Endothelial cell of umbilical vein (primary cell): Measurements from ENCODE around the gene LLCFC1. TPM values are rescaled to one million over a fixed set of nuclear protein-coding genes. Genes with fewer than 3 reads are reported as not detected.

ENCODE experiments used
- BruUV-seq: library from RNA; stranded (reverse); fragments of 400-500 nt; replicated peaks from 2 replicates; lab custom pipeline; 2021; lab: Mats Ljungman, UMichigan
- CTCF ChIA-PET: fragments of 300-600, 350-600 bp; sonication (Branson Sonifier 250); formaldehyde crosslinking; loops from one replicate; lab custom pipeline; 2021; ENCODE audit warnings: antibody characterized with exemption, inconsistent platforms; lab: Charles Lee
- POLR2A ChIA-PET: fragments of 300-600, 350-600 bp; sonication (Branson Sonifier 250); formaldehyde crosslinking; loops from one replicate; lab custom pipeline; 2021; ENCODE audit warnings: antibody characterized with exemption, inconsistent platforms; lab: Charles Lee
- DNase-seq: peaks from one replicate; pipeline ENCODE4 v3.0.0-alpha.2; 2011; ENCODE audit warnings: low read depth, low spot score
- FAIRE-seq: peaks from 2 replicates; lab custom pipeline; 2011; peaks lifted over from hg19 to GRCh38; lab: Jason Lieb, UNC
- H2AFZ ChIP-seq: 2 replicates; pipeline ENCODE4 v1.6.0; 2012; ENCODE audit warnings: low read depth, low read length, control low read depth, inconsistent platforms
- H3K27ac ChIP-seq: 2 replicates; pipeline ENCODE4 v1.5.1; 2011; ENCODE audit warnings: low read depth, mild to moderate bottlenecking, control low read depth, low read length, moderate library complexity; ENCODE audit not compliant: insufficient read depth
- H3K27me3 ChIP-seq, 2 experiments: 2 replicates each; pipeline versions ENCODE4 v1.6.0 to v1.6.1; 2011; ENCODE audit warnings: low read length in 2 of 2, mixed read lengths in 1 of 2; ENCODE audit not compliant: control insufficient read depth in 2 of 2, insufficient read depth in 2 of 2
- H3K36me3 ChIP-seq, 2 experiments: 2 replicates in 1 of 2; 3 replicates in 1 of 2; pipeline ENCODE4 v1.5.1; 2011; ENCODE audit warnings: low read length in 2 of 2, mild to moderate bottlenecking in 1 of 2, moderate library complexity in 1 of 2; ENCODE audit not compliant: control insufficient read depth in 2 of 2, insufficient read depth in 2 of 2; ENCODE audit errors: extremely low read depth in 1 of 2
- H3K4me1 ChIP-seq: 3 replicates; pipeline ENCODE4 v1.5.1; 2011; ENCODE audit warnings: mild to moderate bottlenecking, low read length; ENCODE audit not compliant: control insufficient read depth, insufficient read depth; ENCODE audit errors: extremely low read depth
- H3K4me2 ChIP-seq: 2 replicates; pipeline ENCODE4 v1.6.1; 2011; ENCODE audit warnings: low read length, control low read depth, mixed read lengths; ENCODE audit not compliant: insufficient read depth
- H3K4me3 ChIP-seq, 3 experiments: fragments of 200-600 bp in 1 of 3; sonication (generic), shearing (Covaris generic) in 1 of 3; replicated peaks in 1 of 3; 2 replicates each; pipeline ENCODE4 v1.5.1; 2011 to 2016; ENCODE audit warnings: control low read depth in 3 of 3, low read length in 3 of 3, mild to moderate bottlenecking in 2 of 3, inconsistent platforms in 1 of 3, low read depth in 1 of 3, moderate library complexity in 1 of 3; ENCODE audit not compliant: insufficient read depth in 1 of 3
- H3K79me2 ChIP-seq: 2 replicates; pipeline ENCODE4 v1.6.0; 2012; ENCODE audit warnings: low read length, inconsistent platforms; ENCODE audit not compliant: control insufficient read depth, insufficient read depth
- H3K9ac ChIP-seq: replicated peaks from 2 replicates; pipeline ENCODE3; 2011; ENCODE audit warnings: low read length, control low read depth; ENCODE audit not compliant: insufficient read depth; ENCODE audit errors: extremely low read depth
- H3K9me1 ChIP-seq: replicated peaks from 3 replicates; pipeline ENCODE4 v1.6.0; 2011; ENCODE audit warnings: mild to moderate bottlenecking, low read length; ENCODE audit not compliant: control insufficient read depth, insufficient read depth; ENCODE audit errors: extremely low read depth
- H3K9me3 ChIP-seq: replicated peaks from 2 replicates; pipeline ENCODE4 v1.5.1; 2012; ENCODE audit warnings: low read length, inconsistent platforms; ENCODE audit not compliant: control insufficient read depth, insufficient read depth
- H4K20me1 ChIP-seq: replicated peaks from 2 replicates; pipeline ENCODE3; 2011; ENCODE audit warnings: mild to moderate bottlenecking, low read length; ENCODE audit not compliant: control insufficient read depth, insufficient read depth; ENCODE audit errors: extremely low read depth
- EZH2 ChIP-seq: IDR thresholded peaks from 2 replicates; pipeline ENCODE4 v1.6.1; 2012; ENCODE audit warnings: borderline replicate concordance, low read depth, mild to moderate bottlenecking, moderate library complexity, low read length, inconsistent platforms; ENCODE audit not compliant: severe bottlenecking
- FOS ChIP-seq: IDR thresholded peaks from 2 replicates; pipeline ENCODE4 v1.6.1; 2011; ENCODE audit warnings: mild to moderate bottlenecking, low read length, moderate library complexity, borderline replicate concordance; ENCODE audit not compliant: insufficient read depth
- GATA2 ChIP-seq: IDR thresholded peaks from 2 replicates; pipeline ENCODE4 v1.7.0; 2011; ENCODE audit warnings: low read depth, mild to moderate bottlenecking, moderate library complexity, mixed read lengths, low read length; ENCODE audit not compliant: insufficient read length, insufficient read depth
- JUN ChIP-seq: IDR thresholded peaks from 2 replicates; pipeline ENCODE4 v1.6.1; 2011; ENCODE audit warnings: borderline replicate concordance, low read depth; ENCODE audit not compliant: insufficient read length, insufficient read depth
- MYC ChIP-seq: IDR thresholded peaks from one replicate; pipeline ENCODE4 v1.6.1; 2011; ENCODE audit warnings: mild to moderate bottlenecking, low read depth, low read length
- POLR2A ChIP-seq: IDR thresholded peaks from 2 replicates; pipeline ENCODE4 v1.6.1; 2012; ENCODE audit warnings: low read depth, mild to moderate bottlenecking, control low read depth, low read length
- POLR2AphosphoS5 ChIP-seq: IDR thresholded peaks from 2 replicates; pipeline ENCODE4 v1.6.1; 2012; ENCODE audit warnings: low read depth, mild to moderate bottlenecking, control low read depth, low read length, moderate library complexity; ENCODE audit not compliant: insufficient read depth
- dilution Hi-C: fragments of 300-500 bp; cut with MboI; formaldehyde crosslinking; loops from one replicate; pipeline ENCODE4 v1.15.0; 2019; ENCODE audit warnings: low sequenced_read_pairs; ENCODE audit not compliant: extremely low pct_ligation_motif_present
- intact Hi-C: fragments of 100-400 bp; cut with micrococcal nuclease; formaldehyde crosslinking; loops from one replicate; pipeline ENCODE4 v1.10.0; 2022
- polyA plus RNA-seq, 4 experiments: library from polyadenylated mRNA; depleted of rRNA in 3 of 4; stranded (reverse) in 3 of 4; unstranded in 1 of 4; fragments of >200 nt; gene quantifications; 2 replicates each; pipeline versions ENCODE4 v1.2.1 to v1.2.3, GENCODE V29; 2011 to 2012; ENCODE audit warnings: missing spikeins in 1 of 4
- total RNA-seq: library from RNA; stranded (reverse); gene quantifications from 2 replicates; pipeline ENCODE4 v1.2.3, GENCODE V29; 2021
- TF ChIP-seq, protein P1 (sequence below), 2 donors: IDR thresholded peaks; 1 replicate in 1 of 2; 2 replicates in 1 of 2; pipeline ENCODE4 v1.5.1; 2011; ENCODE audit warnings: low read length in 2 of 2, mild to moderate bottlenecking in 2 of 2, moderate library complexity in 2 of 2, control low read depth in 1 of 2, inconsistent platforms in 1 of 2, low read depth in 1 of 2; ENCODE audit not compliant: insufficient read depth in 1 of 2; ENCODE audit errors: extremely low read depth in 1 of 2
- TF ChIP-seq, protein P2 (sequence below): IDR thresholded peaks from 2 replicates; pipeline ENCODE4 v1.6.1; 2011; ENCODE audit not compliant: insufficient read depth, insufficient read length

LLCFC1 gene
- total and polyA plus RNA-seq, 2 donors (not counting 3 experiments of a cell fraction or from before 2014, with no cell fraction given) = not detected

DNA sequence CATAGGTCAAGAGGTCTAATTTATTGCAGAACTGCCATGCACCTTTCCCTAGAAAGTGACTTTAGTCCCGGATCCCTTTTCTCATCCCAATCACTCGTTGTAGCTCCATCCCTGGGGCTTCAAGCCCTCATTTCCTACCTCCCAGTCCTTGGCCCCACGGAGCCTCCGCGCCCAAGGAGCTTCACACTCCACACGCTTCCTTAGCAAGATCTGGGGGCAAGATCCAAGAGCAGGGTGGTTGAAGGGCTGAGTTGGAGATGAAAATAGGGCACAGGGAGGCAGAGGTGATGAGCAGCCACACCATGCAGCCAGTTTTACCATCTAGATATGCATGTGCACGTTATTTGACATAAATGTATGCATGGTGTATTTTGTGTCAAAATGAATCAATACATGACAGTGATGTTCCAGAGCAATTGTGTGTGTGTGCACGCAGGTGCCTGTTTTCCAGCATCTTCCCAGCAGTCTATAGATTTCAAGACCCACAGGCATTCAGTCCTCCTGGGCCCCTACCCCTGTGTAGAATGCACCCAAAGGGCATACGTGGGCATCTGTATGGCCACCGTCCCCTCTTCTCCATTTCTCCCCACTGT, 47.7 kb upstream of the LLCFC1 start:
- H3K79me2 ChIP-seq = no peaks in the 10 kb centered on the region
- CTCF ChIA-PET = no interaction called here
- intact Hi-C loops = no loop called here

More for the DNA sequence above, 47.7 kb upstream of the LLCFC1 start:
- Histone ChIP-seq H3K27ac (no peak overlapping the region), H3K4me2 (no peak overlapping the region), H3K9me3 (no peaks in the 10 kb centered on the region), H2AFZ (no peak overlapping the region), H3K4me1 (no peaks in the 10 kb centered on the region), H3K4me3 (no peak overlapping the region), H3K27me3 (peaks cover 0 to 2% of the 10 kb centered on the region in 2 experiments), H4K20me1 (no peaks in the 10 kb centered on the region), H3K9me1 (no peaks in the 10 kb centered on the region), H3K36me3 (no peaks in the 10 kb centered on the region), H3K9ac (no peak overlapping the region)
- BruUV-seq = no TSS peak
- no peak for FAIRE-seq
- POLR2A ChIA-PET = no interaction called here
- DNase-seq = no peak
- TF ChIP-seq, protein P1, sequence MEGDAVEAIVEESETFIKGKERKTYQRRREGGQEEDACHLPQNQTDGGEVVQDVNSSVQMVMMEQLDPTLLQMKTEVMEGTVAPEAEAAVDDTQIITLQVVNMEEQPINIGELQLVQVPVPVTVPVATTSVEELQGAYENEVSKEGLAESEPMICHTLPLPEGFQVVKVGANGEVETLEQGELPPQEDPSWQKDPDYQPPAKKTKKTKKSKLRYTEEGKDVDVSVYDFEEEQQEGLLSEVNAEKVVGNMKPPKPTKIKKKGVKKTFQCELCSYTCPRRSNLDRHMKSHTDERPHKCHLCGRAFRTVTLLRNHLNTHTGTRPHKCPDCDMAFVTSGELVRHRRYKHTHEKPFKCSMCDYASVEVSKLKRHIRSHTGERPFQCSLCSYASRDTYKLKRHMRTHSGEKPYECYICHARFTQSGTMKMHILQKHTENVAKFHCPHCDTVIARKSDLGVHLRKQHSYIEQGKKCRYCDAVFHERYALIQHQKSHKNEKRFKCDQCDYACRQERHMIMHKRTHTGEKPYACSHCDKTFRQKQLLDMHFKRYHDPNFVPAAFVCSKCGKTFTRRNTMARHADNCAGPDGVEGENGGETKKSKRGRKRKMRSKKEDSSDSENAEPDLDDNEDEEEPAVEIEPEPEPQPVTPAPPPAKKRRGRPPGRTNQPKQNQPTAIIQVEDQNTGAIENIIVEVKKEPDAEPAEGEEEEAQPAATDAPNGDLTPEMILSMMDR (IDR thresholded peaks at IDR 0.05; ENCODE audit: extremely low read depth in 1 of 2, insufficient read depth in 1 of 2, low read depth in 1 of 2, low read length in 2 of 2) = no peak
- TF ChIP-seq FOS (no peak), GATA2 (no peak), POLR2A (no peak), JUN (no peak), POLR2AphosphoS5 (no peak), EZH2 (no peak), MYC (no peak)
- TF ChIP-seq, protein P2, sequence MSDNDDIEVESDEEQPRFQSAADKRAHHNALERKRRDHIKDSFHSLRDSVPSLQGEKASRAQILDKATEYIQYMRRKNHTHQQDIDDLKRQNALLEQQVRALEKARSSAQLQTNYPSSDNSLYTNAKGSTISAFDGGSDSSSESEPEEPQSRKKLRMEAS = no peak
- dilution Hi-C loops = no loop called here
